ENCODE measurements around the gene C1orf232. TPM values are rescaled to one million over a fixed set of nuclear protein-coding genes. Genes with fewer than 3 reads are reported as not detected.
A peak's percentile ranks its signal among the peaks of the same experiment; 100 is the strongest.

The C1orf232 gene
- total and polyA plus RNA-seq, 4 donors = not detected

DNA sequence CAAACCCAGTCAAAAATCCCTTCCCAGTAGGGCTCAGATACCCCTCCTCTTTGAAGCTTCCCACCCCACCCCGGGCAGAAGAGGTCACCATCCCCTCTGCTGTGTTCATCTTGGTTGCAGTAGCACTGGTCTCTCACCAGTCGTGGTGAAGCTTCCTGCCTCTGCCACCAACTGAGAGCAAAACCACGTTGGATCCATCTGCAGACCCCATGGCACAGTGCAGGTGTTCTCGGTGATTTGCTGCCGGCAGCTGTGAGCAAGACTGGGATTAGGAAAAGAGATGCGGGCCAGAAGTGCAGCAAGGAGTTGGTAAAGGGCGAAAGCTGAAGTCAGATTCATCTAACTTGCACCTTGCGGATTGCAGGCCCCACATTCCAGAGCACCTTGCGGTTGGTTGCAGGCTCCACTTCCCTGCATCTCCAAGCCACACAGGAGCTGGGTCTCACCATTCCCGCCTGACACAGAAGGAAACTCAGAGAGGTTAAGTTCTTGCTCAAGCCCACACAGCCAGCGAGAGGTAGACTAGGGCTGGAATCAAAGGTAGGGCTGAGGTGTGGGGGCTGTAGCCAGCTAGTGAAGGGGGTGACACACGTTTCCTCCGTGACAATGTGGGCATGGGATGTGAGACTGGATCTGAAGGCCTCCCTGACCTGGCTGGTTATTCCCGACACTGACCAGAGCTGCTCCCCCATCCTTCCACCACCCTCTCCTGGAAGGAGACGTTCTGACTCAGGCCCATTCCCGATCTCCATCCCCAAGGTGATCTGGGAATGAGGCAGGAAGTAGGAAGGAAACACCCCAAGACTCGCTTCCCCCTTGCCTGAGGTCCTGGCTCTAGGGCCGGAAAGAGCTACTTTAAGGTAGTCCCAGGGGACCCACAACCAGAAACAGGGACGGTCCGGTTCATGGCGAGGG is 13.1 kb downstream of the C1orf232 start:
- TF ChIP-seq CTCF (IDR thresholded peaks at IDR 0.05; ENCODE audit: control extremely low read depth, extremely low read depth) = no peak
- no peaks in the 10 kb centered on the region for H3K9me3 ChIP-seq (ENCODE audit: control insufficient read depth in 4 of 4, insufficient read depth in 3 of 4, low read length in 3 of 4)
- H3K36me3 ChIP-seq (ENCODE audit: control insufficient read depth in 4 of 4, insufficient read depth in 4 of 4, low read length in 4 of 4) = no peaks in the 10 kb centered on the region
- peaks cover 0 to 37% (median 3%) of the 10 kb centered on the region in 5 donors for H3K4me1 ChIP-seq (ENCODE audit: control insufficient read depth in 5 of 5, insufficient read depth in 5 of 5, low read length in 5 of 5)
- no peak for DNase-seq
- no peaks in the 10 kb centered on the region for H3K27me3 ChIP-seq (ENCODE audit: control insufficient read depth in 3 of 3, insufficient read depth in 3 of 3, low read length in 2 of 3)
- no peak for ATAC-seq (ENCODE audit: insufficient read depth, low FRiP score)
- H3K4me3 ChIP-seq = no peak overlapping the region
- H3K9ac ChIP-seq (ENCODE audit: insufficient read depth in 1 of 2, low read length in 2 of 2) = no peak overlapping the region
- WGBS, 2 donors = 55 to 57% methylated on average over 21 of the region's 21 CpGs
- H3K27ac ChIP-seq (ENCODE audit: low read depth in 1 of 2, low read length in 1 of 2) = peak overlapping the region; percentile 41 to 60

DNA sequence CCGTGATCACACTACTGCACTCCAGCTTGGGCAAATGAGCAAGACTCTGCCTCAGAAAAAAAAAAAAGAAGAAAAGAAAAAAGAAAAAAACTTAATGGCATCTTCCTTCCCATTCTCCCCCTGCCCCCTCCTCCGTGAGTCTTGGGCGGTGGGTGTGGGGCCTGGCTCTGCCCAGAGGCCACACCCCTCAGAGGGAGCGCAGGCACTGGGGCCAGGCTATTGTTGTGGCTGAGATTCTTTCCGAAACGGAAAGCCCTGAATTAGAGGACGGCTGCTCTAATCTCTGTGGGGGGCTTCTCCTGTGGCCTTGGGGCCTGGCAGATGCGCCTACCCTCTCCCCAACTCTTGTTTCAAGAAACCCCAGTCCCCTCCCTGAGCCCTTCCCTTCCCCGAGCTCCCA is 14.0 kb downstream of the C1orf232 start:
- ATAC-seq (ENCODE audit: insufficient read depth, low FRiP score) (no peak), DNase-seq (peak; percentile 30 to 49 (median 40))
- WGBS, 2 donors = 36 to 43% methylated on average over 9 of the region's 9 CpGs
- Histone ChIP-seq H3K9ac (ENCODE audit: insufficient read depth in 1 of 2, low read length in 2 of 2) (no peak overlapping the region), H3K4me1 (ENCODE audit: control insufficient read depth in 5 of 5, insufficient read depth in 5 of 5, low read length in 5 of 5) (peaks cover 0 to 36% (median 3%) of the 10 kb centered on the region in 5 donors), H3K27me3 (ENCODE audit: control insufficient read depth in 3 of 3, insufficient read depth in 3 of 3, low read length in 2 of 3) (no peaks in the 10 kb centered on the region), H3K4me3 (no peak overlapping the region), H3K27ac (ENCODE audit: low read depth in 1 of 2, low read length in 1 of 2) (peak overlapping the region in 1 of 2 donors; percentile 5), H3K36me3 (ENCODE audit: control insufficient read depth in 4 of 4, insufficient read depth in 4 of 4, low read length in 4 of 4) (no peaks in the 10 kb centered on the region), H3K9me3 (ENCODE audit: control insufficient read depth in 4 of 4, insufficient read depth in 3 of 4, low read length in 3 of 4) (no peaks in the 10 kb centered on the region)
- no peak for TF ChIP-seq CTCF (IDR thresholded peaks at IDR 0.05; ENCODE audit: control extremely low read depth, extremely low read depth)

DNA sequence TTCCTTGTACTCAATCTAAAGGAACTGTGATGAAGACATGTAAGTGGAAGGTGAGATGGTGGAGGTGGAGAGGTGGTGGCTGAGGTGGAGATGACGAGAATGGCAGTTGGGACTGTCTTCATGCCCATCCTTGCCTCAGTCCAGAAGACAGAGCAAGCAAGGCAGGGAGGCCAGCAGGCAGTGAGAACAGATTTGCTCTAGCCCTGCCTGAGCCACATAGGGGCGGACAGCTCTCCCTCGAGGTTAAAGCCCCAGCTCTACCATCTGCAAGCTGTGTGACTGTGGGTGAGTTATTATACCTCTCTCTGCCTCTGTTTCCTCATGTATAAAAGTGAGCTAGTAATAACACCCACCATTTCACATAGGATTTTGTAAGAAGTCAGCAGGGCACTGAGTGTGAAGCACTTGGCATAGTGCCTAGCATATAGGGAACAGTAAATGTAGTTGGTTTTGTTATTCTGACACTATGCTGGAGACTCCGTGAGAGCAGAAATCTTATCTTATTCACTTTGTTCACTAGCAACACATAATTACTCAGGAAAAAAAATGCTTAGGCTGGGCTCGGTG is 14.7 kb downstream of the C1orf232 start:
- no peaks in the 10 kb centered on the region for H3K9me3 ChIP-seq (ENCODE audit: control insufficient read depth in 4 of 4, insufficient read depth in 3 of 4, low read length in 3 of 4)
- peak overlapping the region in 1 of 2 donors; percentile 10 for H3K27ac ChIP-seq (ENCODE audit: low read depth in 1 of 2, low read length in 1 of 2)
- H3K4me1 ChIP-seq (ENCODE audit: control insufficient read depth in 5 of 5, insufficient read depth in 5 of 5, low read length in 5 of 5) = peaks cover 0 to 29% (median 3%) of the 10 kb centered on the region in 5 donors
- ATAC-seq (ENCODE audit: insufficient read depth, low FRiP score) (no peak), DNase-seq (peak; percentile 17 to 69 (median 66))
- H3K36me3 ChIP-seq (ENCODE audit: control insufficient read depth in 4 of 4, insufficient read depth in 4 of 4, low read length in 4 of 4) = no peaks in the 10 kb centered on the region
- no peak for TF ChIP-seq CTCF (IDR thresholded peaks at IDR 0.05; ENCODE audit: control extremely low read depth, extremely low read depth)
- no peaks in the 10 kb centered on the region for H3K27me3 ChIP-seq (ENCODE audit: control insufficient read depth in 3 of 3, insufficient read depth in 3 of 3, low read length in 2 of 3)
- H3K9ac ChIP-seq (ENCODE audit: insufficient read depth in 1 of 2, low read length in 2 of 2) = no peak overlapping the region
- WGBS, 2 donors = 57 to 65% methylated on average over 5 of the region's 5 CpGs
- no peak overlapping the region for H3K4me3 ChIP-seq
